Measurements from ENCODE around the gene AGBL1.

GRCh38 chr15:87045746-87046145 lies 966.1 kb downstream of the AGBL1 start:
- TF ChIP-seq, protein P1, sequence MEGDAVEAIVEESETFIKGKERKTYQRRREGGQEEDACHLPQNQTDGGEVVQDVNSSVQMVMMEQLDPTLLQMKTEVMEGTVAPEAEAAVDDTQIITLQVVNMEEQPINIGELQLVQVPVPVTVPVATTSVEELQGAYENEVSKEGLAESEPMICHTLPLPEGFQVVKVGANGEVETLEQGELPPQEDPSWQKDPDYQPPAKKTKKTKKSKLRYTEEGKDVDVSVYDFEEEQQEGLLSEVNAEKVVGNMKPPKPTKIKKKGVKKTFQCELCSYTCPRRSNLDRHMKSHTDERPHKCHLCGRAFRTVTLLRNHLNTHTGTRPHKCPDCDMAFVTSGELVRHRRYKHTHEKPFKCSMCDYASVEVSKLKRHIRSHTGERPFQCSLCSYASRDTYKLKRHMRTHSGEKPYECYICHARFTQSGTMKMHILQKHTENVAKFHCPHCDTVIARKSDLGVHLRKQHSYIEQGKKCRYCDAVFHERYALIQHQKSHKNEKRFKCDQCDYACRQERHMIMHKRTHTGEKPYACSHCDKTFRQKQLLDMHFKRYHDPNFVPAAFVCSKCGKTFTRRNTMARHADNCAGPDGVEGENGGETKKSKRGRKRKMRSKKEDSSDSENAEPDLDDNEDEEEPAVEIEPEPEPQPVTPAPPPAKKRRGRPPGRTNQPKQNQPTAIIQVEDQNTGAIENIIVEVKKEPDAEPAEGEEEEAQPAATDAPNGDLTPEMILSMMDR (conservative IDR thresholded peaks at IDR 0.05; ENCODE audit: low read depth in 2 of 2): no peak
- TF ChIP-seq POLR2AphosphoS5 (IDR thresholded peaks at IDR 0.05; ENCODE audit: low read depth): no peak

All from GM23338 (cell line).